COLO668 (cell line): ENCODE measurements around the gene UGT1A5.

Experiments
- DNase-seq: peaks from one replicate; lab custom pipeline; 2025; ENCODE audit not compliant: unreplicated experiment; lab: John Stamatoyannopoulos, UW

UGT1A5 gene

DNA sequence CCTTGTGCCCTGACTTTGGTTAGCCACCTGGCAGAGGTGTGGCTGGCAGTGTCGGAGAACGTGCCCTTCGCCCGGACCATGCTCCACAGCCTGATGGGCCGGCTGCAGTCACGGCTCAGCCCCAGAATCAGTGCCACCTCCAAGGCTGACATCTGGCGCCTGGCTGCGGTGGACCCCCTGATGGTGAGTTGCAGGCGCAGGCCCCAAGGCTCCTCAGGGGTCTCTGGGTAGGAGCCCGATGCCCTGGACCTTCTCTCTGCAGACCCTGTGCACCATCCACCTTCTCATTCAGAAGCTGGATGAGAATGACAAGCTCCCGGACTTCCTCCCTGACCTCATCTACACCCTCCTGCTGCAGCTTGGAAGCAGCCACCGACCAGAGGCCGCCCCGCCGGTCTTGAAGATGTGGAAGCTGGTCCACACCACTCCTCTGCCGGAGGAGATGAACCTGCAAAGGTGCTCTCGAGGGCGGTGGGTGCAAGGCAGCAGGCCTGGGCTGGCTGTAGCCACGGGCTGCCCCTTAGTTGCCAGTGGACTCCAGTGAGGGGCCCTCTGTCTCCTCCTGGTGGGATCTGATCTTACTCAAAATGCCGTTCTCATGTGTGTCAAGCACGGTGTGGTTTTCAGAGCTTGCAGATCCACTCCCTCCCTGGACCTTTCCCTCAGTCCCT is 109.5 kb downstream of the UGT1A5 start:
- no peak for DNase-seq
